Medulla oblongata (tissue), 1 donor: ENCODE measurements around the gene ARHGEF16.

Source experiments
- DNase-seq: peaks from one replicate; pipeline ENCODE4 v3.0.0-alpha.2; 2015; ENCODE audit errors: extremely low spot score

Gene ARHGEF16

DNA sequence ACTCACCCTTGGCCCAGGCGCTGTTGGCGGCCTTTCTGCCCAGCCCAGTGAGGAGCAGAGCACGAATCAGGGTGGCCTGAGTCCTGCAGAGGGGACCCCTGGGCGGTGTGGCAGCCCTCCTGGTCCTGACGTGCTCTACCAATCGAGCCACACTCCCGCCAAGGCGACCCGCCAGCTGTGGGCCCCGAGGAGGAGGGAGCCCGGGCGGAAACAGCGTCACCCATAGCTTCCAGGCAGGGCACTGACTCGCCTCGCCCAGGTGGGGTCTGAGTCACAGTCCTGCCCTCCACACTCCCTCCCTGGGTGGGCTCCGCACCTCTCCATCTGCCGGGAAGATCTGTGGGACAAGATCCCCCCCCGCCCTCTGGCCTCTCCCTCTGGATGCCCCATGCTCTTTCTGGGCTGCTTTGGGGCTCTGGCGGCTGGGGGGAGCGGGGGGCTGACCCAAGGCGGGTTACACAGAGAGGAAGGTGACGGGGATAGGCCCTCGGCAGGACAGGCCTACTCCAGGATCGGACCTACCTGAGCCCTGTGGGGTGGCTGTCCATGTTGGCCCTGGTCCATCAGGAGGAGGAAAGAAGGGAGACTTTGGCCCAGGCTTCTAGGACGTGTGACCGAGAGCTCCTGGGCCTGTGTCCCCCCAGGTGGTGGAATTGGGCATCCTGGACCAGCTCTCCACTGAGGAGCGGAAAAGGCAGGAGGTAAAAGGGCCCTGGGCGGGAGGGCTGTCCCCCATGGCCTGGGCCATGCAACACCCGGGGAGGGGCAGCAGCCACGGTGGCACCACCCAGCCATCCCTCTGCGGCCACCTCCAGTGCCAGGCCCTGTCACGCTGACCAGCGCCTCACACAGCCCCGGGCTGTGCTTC is 14.0 kb downstream of the ARHGEF16 start:
- DNase-seq: no peak

GRCh38 chr1:3469104-3469848 is 14.8 kb downstream of the ARHGEF16 start:
- no peak for DNase-seq

GRCh38 chr1:3469849-3470649 is 15.6 kb downstream of the ARHGEF16 start:
- no peak for DNase-seq

GRCh38 chr1:3470650-3471355 is 16.3 kb downstream of the ARHGEF16 start:
- DNase-seq: no peak

DNA sequence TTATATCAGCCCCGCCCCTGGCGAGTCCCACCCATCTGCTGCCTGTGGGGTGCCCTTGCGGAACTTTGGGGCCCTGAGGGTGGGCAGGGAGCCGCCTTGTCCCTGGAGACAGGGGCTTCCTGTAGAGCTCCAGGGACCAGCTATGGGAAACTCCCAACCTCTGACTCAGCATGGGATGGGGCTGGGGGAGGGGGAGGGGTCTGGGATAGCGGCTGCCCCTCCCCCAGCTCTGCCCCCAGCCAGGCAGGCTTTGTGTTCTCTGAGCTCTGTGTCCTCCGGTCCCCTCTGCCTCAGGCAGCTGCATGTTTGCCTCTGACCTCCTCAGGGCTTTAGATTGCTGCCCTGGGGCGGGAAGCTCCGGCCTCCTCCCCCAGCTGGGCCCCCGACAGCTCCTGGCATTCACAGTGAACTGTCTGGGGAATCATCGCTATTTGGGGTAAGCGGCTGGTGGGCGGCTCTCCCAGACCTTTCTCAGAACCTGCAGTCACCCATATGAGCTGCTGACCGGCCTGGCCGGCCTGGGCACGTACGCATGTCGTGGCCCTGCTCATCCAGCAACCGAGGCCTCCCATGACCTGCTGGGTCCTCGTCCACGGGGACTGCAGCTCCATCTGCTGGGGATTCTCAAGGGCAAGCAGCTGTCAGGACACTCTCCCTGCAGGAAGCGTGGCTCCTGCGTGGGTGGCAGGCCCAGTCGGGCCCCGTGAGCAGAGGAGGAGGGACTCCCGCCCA is 17.1 kb downstream of the ARHGEF16 start:
- DNase-seq: peak; percentile 56

DNA sequence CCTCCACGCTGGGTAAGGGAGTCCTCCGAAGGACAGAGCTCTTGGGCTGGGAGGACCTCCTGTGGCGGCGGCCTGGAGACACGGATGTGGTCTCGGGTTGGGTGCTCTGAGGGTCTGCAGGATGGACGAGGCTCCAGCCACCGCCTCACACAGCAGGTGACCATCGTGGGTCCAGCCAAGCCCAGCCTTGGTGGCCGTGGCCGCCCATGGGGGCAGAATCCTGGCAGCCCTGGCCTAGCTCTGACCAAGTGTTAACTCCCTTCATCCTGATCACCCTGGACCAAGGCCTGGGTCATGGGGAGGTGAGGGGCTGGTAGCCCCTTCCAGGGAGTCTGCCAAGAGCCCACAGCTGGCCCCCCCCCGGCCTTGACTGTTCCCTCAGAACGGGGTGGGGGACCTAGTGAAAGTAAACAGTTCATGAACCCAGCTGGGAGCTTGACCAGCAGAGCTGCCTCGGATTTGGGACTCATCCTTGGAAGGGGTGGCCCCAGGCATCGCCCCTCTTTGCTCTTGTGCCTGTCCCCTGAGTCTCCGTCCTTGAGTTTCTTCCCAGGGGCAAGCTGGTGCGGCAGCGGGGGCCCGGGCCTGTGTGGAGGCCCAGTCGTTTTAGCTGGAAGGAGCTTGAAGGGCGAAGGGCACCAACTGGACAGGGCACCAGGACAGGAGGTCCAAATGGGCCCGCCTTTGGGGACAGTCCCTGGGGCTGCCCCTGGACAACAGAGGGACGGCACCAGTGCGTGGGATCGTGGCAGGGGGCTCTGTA is 17.8 kb downstream of the ARHGEF16 start:
- DNase-seq: no peak

GRCh38 chr1:3472906-3473305 is 18.4 kb downstream of the ARHGEF16 start:
- no peak for DNase-seq

DNA sequence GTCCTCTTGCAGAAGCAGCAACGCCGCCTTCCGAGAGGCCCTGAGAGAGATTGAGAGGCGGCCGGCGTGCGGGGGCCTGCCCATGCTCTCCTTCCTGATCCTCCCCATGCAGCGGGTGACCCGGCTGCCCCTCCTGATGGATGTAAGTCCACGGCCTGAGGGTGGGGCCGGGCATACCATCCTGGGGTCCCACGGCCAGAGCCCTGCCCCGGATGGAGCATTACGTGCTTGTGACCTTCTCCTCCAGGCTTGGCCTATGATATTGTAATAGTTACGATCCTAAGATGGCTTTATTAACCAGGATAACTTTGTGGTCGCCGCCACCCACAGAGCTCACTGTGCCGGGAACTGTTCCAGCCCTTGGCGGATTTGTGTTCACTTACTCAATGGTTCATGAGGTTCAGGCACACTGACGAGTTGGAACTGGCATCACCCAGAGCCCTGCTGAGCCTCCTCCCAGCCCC is 18.9 kb downstream of the ARHGEF16 start:
- no peak for DNase-seq

GRCh38 chr1:3474016-3474415 is 19.6 kb downstream of the ARHGEF16 start:
- no peak for DNase-seq

DNA sequence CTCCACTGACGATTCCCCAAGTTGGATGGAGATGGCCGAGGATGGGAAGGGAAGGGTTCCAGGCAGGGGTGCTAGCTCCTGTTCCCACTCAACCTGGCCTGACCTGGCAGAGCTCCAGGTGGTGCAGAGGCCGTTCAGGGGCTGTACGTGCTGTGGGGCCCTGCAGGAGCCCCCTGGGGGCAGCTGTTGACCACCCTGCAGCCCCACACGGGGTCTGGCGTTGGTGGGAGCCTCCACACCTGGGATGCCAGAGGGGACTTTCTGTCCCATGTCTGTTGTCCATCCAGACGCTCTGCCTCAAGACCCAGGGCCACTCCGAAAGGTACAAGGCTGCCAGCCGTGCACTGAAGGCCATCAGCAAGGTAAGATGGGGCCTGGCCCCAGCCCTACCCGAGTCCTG is 20.0 kb downstream of the ARHGEF16 start:
- DNase-seq: no peak

DNA sequence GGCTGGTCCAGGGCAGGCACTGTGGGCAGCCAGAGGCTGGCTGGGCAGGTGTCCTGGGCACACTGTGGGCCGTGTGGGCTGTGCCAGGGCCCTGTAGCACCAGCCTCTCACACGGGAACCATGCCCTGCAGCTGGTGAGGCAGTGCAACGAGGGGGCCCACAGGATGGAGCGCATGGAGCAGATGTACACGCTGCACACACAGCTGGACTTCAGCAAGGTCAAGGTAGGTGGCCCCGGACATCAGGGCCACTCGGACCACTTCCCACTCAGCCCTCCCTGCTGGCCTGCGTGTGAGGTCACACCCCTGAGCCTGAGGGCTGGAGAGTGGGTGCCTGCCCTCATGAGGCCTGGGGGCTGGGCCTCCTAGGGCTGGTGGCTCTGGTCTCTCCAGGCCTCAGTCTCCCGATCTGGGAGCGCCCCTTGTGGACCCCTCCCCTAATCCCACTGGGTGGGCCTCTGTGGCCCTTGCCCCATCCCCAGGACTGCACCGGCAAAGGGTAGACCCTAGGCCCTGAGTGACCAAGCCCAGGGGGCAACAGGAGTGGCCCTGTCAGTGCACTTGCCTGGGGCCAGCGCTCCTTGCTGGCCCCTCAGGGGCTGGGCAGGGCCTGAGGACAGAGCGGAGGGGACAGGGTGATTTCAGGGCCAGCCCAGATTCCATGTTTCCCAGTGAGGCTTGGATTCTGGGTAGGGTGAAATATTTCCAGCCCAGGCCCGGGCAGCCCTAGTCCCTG is 21.5 kb downstream of the ARHGEF16 start:
- DNase-seq: no peak

DNA sequence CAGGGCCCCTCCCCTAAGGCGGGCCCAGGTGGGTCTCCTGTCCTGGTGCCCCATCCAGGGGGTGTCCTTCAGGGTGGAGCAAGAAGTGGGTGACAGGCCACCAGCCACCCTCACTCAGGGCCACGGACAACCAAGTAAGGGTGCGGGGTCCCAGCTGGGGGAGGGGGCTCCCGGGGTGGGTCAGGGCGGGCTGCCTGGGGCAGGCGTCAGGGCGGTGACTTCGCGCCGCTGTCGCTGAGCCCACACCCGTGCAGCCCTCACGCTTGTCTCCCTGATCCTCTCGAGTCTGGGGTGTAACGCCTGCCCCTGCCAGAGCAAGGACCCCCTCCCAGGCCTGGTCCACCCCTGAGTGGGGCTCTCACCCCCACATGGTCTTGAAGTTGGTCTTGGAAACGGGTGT is 22.2 kb downstream of the ARHGEF16 start:
- no peak for DNase-seq

DNA sequence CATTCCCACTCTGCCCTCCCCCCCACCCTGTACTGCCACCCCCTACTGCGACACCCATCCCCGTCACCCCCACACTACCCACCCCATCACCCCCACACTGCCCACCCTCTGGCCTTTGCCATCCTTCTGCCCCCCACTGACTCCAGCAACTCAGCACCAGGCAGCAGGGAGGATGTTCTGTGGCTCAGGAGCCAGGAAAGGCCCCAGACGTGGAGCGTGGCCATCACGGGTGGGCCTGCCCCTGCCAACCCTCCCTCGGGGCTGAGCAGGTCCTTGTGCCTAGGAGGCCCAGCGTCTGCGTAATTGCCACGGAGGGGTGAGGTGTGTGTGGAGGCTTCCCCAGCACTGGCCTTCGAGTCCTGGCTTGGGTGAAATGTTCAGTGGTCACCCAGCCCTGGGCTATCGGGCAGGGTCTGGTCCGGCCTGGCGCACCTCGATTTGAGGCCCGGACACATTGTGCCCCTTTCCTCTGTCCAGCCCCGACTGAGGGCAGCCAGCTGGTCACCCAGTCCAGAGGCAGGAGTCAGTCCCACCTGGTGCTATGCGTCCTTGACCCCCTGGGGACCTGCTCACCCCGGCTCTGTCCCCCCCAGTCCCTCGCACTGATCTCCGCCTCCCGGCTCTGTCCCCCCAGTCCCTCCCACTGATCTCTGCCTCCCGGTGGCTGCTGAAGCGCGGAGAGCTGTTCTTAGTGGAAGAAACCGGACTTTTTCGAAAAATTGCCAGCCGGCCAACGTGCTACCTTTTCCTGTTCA is 23.0 kb downstream of the ARHGEF16 start:
- DNase-seq: no peak

- DNase-seq: no peak
Measured at GRCh38 chr1:3478187-3478586, 23.7 kb downstream of the ARHGEF16 start.

DNA sequence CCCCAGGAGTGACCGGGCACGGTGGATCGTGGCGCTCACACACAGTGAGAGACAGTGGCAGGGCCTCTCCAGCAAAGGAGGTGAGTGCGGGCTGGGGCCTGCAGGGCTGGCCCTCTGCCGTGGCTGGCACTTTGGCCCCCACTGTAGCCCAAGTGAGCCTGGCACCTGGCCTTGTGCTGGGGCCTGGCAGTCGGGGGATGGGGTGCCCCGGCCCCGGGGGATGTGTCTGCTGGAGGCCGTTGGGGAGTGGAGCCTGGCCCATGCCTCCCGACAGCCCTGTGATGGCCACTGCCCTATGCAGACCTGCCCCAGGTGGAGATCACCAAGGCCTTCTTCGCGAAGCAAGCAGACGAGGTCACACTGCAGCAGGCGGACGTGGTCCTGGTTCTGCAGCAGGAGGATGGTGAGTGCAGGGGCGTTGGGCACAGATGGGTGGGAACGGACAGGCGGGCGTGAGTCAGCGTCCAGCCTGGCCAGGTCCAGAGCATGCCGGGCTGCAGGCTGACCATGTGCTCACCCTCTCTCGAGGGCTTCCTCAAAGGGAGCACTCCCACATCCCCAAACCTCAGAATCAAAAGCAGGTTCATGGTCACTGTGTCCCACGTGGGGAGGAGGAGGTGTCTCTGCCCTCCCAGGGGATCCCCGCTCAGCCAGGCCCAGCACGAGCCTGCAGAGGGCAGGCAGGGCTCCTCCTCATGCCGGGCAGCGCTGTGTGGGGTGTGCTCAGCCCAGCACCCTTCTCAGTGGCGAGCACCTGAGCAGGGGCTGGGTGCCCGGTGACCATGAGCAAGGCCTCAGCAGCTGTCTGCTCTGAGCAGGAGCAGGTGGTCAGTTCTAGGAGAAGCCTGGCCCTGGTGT is 25.3 kb downstream of the ARHGEF16 start:
- DNase-seq: no peak

DNA sequence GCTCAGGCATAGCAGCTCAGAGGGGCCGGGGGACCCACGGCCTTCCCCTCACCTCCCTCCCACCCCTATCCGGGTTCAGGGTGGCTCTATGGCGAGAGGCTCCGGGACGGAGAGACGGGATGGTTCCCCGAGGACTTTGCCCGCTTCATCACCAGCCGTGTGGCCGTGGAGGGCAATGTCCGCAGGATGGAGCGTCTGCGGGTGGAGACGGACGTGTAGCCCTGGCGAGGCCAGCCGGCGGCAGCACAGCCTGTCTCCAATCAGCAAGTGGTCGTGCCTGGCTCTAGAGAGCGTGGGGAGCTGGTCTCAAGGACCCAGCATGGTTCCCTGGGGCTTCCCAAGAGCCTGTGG is 25.9 kb downstream of the ARHGEF16 start:
- DNase-seq: no peak

DNA sequence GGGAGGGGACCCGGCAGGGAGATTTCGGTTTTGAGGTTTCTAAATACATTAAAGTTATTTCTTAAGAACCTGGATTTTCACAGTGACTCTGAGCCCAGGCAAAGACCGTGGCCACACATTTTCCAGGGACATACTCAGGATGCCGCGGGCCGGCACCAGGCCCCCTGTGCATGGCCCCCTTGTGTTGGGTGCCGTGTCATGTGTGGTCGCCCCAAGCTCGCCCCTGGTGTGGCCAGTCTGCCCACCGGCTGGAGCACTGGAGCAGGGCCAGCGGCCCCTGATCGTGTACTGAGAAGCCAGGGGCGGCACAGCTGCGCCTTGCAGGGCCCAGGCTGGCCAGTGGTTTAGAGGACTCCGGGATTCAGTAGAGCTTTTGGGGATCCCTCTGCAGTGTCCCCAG is 26.6 kb downstream of the ARHGEF16 start:
- DNase-seq: no peak
